HG03457 (cell line): ENCODE results near the gene SLC6A12.
"Not testable (repeated sequence)": the region's sequence is repeated elsewhere in the genome, so short reads cannot be mapped to it uniquely, and the experiment has no call there.

Experiments used
- ATAC-seq: cut with Tn5 transposase; IDR thresholded peaks from one replicate; pipeline ENCODE4 v1.9.1; 2021; ENCODE audit warnings: moderate number of reproducible peaks; ENCODE audit not compliant: unreplicated experiment

SLC6A12 gene

DNA sequence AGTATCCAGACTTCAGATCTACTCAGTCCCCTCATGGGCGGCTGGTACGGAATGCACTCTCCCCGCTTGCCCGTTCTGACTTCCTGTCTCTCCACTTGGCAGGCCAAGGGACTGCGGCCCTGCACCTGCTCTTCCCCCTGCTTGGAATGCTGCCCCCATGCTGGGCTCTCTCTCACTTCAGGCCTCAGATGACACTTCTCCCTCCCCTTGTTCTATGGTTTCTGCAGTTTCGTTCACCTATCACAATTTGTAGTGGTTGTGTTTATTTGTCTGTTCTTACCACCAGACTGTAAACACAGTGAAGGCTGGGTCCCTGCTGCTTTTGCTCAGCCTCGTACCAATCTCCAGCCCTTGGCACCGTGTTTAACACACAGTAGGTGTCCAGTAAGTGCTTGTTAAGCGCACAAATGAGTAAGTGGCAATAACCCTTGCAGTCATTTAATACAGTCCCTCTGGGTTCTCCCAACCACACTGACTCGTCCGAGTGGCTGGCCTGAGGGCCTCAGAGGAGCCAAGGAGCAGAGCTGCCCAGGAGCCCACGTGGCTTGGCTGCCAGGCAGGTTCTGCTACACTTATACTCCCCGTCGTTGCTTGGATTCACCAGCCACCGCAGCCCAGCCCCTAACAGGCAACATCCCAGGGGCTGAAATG is 11.8 kb downstream of the SLC6A12 start:
- no peak for ATAC-seq

DNA sequence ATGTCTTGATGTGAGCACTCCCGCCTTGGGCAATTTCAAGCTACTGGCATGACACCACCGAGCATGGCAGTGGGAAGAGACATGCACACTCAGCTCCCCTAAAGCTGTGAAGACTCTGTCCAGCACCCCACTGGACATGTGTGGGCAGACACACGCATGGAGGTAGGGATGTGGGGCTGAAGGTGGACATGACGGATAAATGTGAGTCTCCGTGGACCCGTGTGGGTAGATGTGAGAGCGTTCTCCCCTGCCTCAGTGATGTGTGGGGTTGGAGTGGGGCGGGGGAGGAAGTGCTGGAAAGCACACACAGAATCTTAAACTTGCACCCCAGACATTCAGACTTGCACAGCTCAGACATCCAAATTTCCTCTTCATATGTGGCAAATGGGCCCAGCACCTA is 12.6 kb downstream of the SLC6A12 start:
- ATAC-seq: no peak

DNA sequence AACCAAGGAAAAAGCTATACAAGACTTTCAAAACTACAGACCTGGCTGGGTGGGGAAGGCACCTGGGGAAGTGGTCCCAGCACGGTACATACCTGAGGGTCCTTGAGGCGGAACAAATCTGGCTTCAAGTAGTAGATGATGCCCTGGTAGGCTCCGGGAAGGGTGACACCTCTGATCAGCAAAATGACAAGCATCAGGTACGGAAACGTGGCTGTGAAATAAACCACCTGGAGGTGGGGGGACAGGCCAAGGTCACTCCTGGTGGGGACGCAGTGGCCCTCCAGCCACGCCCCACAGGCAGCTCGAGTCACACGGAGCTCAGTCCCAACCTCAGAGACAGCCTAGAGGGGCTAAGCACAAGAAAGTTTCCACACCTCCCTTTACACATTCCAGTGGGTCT is 15.3 kb downstream of the SLC6A12 start:
- no peak for ATAC-seq

GRCh38 chr12:197911-198695 is 15.9 kb downstream of the SLC6A12 start:
- ATAC-seq: no peak

- ATAC-seq: no peak
Measured at GRCh38 chr12:197347-197746, 16.6 kb downstream of the SLC6A12 start.

GRCh38 chr12:196436-196835 is 17.5 kb downstream of the SLC6A12 start:
- no peak for ATAC-seq

- no peak for ATAC-seq
Measured at GRCh38 chr12:195951-196350, 18.0 kb downstream of the SLC6A12 start.

GRCh38 chr12:195156-195555 is 18.8 kb downstream of the SLC6A12 start:
- no peak for ATAC-seq

DNA sequence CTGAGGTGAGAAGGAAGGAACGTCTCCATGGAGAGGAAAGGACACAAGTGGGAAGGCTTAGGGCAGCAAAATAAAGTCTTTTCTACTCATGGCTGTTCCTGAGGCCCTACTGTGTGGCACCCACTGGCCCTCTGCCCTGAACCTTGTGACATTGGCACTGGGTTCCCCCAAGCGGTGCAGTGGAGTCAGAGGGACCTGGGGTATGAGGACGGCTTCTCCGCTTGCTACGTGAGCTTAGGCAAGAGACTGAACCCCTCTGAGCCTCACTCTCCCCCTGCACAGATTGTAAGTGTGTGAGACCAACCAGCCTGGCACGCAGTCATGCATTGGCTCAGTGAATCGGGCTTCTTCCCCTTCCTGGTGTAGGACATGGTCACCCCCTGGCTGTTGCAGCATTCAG is 19.7 kb downstream of the SLC6A12 start:
- ATAC-seq: no peak

DNA sequence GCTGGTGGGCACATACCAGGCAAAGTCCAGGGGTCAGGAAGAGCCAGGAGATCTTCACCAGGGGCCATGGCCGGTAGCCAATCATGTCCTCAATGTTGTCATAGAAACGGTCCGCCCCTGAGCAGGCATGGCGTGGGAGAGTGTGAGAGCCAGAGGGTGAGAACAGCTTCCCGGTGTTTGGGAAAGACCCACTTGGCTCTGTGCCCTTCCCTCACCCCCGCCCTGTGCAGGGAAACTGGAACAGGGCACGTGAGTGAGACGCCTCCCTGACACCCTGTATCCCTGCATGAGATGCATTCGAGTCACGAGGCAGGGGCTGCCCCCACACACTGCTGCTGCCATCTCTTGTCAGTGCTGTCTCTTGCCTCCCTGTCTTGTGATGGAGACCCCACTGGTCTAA is 20.7 kb downstream of the SLC6A12 start:
- no peak for ATAC-seq

GRCh38 chr12:191541-191940 is 22.4 kb downstream of the SLC6A12 start:
- no peak for ATAC-seq

DNA sequence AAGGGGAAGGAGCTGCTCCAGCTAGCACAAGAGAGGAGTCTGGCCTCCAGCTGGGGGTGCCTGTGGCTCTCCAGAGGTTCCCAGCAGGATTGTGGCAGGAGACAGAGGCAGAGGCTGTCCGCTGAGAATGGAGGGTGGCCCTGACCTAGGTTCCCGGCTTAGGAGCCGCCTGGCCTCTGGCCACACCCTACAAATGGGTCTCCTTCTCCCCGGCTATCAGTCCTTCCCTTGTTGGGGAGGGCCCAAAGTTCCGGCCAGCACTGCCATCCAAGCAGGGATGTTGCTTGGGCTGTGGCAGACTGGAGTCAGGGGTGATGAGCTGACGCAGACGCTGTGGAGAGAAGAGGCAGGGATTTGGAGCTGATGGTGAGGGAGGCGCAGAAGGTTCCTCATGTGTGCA is 23.1 kb downstream of the SLC6A12 start:
- no peak for ATAC-seq

GRCh38 chr12:189622-189962 is 24.4 kb downstream of the SLC6A12 start:
- ATAC-seq: no peak

DNA sequence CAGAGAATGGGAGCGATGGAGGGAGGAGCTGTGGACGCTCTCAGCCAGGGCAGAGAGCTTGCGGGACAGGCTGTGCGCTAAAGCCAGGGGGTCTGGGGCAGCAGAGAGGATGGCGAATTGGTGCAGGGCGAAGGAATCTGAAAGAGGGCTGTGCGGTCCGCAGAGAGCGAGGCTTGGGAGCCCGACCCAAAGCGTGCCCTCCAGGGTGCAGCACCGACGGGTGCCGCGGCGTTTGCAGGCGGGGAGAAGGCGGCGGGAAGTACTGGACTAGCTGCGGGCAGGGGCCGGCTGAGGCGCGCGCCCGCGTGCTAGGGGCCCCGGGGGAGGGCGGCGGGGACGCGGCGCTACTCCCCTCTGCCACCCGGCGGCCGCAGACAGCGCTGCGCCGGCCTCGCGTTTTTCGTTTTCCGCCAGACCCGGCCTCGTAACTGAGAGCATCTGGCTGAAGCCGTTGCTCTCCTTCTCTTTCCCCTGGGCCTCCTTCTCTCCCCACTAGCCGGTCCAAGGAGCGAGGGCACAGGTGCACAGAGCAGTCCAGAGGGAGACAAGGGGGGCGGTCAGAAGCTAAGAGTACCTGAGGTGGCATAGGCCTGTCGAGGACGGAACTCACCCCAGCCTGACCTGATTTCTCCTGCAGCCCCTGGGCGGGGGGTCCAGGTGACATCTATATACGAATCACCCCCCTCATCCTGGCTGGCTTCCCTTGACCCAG is 24.9 kb downstream of the SLC6A12 start:
- no peak for ATAC-seq

DNA sequence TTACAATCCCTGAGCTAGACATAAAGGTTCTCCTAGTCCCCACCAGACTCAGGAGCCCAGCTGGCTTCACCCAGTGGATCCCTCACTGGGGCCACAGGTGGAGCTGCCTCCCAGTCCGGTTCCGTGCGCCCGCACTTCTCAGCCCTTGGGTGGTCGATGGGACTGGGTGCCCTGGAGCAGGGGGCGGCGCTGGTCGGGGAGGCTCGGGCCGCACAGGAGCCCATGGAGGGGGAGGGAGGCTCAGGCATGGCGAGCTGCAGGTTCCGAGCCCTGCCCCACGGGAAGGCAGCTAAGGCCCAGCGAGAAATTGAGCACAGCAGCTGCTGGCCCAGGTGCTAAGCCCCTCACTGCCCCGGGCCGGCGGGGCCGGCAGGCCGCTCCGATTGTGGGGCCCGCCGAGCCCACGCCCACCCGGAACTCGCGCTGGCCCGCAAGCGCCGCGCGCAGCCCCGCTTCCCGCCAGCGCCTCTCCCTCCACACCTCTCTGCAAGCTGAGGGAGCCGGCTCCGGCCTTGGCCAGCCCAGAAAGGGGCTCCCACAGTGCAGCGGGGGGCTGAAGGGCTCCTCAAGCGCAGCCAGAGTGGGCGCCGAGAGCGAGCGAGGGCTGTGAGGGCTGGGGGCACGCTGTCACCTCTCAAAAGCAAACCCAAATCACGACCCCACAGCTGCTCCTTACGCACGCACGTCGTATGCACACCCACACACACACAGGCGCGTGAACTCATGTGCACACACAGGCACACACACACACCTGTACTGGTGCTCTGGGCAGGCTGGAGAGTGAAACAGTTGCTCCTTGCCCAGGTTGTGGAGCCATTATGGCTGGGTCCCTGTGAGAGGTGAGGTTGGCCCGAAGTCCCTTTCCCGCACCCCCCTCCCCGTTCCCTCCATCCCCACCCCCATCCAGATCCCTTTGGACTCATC is 25.7 kb downstream of the SLC6A12 start:
- ATAC-seq: not testable (repeated sequence)

GRCh38 chr12:186006-186625 is 27.8 kb downstream of the SLC6A12 start:
- no peak for ATAC-seq

- ATAC-seq: no peak
Measured at GRCh38 chr12:185576-185955, 28.4 kb downstream of the SLC6A12 start.

GRCh38 chr12:184811-185575 is 29.0 kb downstream of the SLC6A12 start:
- no peak for ATAC-seq

DNA sequence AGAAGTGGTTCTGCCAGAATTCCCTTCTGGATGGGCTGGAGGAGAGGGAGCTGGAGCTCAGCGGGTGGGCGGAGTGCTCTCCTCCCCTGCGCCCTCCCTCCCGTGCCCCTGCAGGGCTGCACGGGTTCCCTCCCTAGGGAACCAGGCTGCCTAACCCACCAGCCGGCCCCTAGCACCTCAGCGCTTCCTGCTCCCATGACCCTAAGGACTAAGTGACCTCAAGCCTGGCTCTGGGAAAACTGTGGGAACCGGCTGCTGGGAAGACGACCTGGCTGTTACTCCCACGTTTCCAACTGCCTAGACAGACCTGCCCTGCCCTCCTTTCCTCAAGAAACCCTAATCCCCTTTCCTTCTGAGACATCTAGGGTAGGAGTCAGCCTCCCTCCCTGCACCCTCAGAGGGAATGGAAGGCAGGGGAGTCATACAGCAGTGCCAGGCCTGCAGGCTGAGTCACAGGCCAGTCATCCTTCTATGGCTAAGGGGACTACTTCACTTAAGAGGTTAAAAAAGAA is 31.5 kb downstream of the SLC6A12 start:
- no peak for ATAC-seq

GRCh38 chr12:181921-182320 is 32.0 kb downstream of the SLC6A12 start:
- no peak for ATAC-seq
